Measurements from ENCODE around the gene TLE5.
A peak's percentile ranks its signal among the peaks of the same experiment; 100 is the strongest.

The TLE5 gene

GRCh38 chr19:3033595-3034405 is 28.5 kb downstream of the TLE5 start:
- Histone ChIP-seq H3K4me1 (peaks cover 9% of the 10 kb centered on the region), H3K4me3 (ENCODE audit: low read depth, low read length) (no peak overlapping the region; the same call in 1 of the 2 replicates), H3K27me3 (peaks cover 10% of the 10 kb centered on the region), H3K36me3 (no peaks in the 10 kb centered on the region), H3K9me3 (no peaks in the 10 kb centered on the region)
- DNase-seq = no peak
- TF ChIP-seq CTCF (IDR thresholded peaks at IDR 0.05; ENCODE audit: low read depth, low read length) = no peak

GRCh38 chr19:3031607-3031867 is 30.8 kb downstream of the TLE5 start:
- DNase-seq = no peak
- Histone ChIP-seq H3K4me3 (ENCODE audit: low read depth, low read length) (no peak overlapping the region), H3K27me3 (peaks cover 24% of the 10 kb centered on the region), H3K9me3 (no peaks in the 10 kb centered on the region), H3K4me1 (peaks cover 9% of the 10 kb centered on the region), H3K36me3 (no peaks in the 10 kb centered on the region)
- TF ChIP-seq CTCF (IDR thresholded peaks at IDR 0.05; ENCODE audit: low read depth, low read length) = no peak

- TF ChIP-seq CTCF (IDR thresholded peaks at IDR 0.05; ENCODE audit: low read depth, low read length) = no peak
- no peak for DNase-seq
- Histone ChIP-seq H3K36me3 (no peaks in the 10 kb centered on the region), H3K9me3 (no peaks in the 10 kb centered on the region), H3K27me3 (peaks cover 28% of the 10 kb centered on the region), H3K4me1 (peaks cover 14% of the 10 kb centered on the region), H3K4me3 (ENCODE audit: low read depth, low read length) (peak within 1 kb of the TSS; percentile 35; the same call in 1 of the 2 replicates)
Measured at GRCh38 chr19:3029065-3029923, 33.0 kb downstream of the TLE5 start, which contains the start of gene TLE2. TSS of gene TLE2 (minus strand) at chr19:3029280. CDS start at chr19:3028904, 376 bp downstream.

- no peaks in the 10 kb centered on the region for H3K36me3 ChIP-seq
- H3K27me3 ChIP-seq = peaks cover 28% of the 10 kb centered on the region
- peaks cover 9% of the 10 kb centered on the region for H3K4me1 ChIP-seq
- no peaks in the 10 kb centered on the region for H3K9me3 ChIP-seq
- no peak for TF ChIP-seq CTCF (IDR thresholded peaks at IDR 0.05; ENCODE audit: low read depth, low read length)
- DNase-seq = no peak
- H3K4me3 ChIP-seq (ENCODE audit: low read depth, low read length) = peak overlapping the region; percentile 35; the same call in 1 of the 2 replicates
Measured at GRCh38 chr19:3028305-3029064, 33.8 kb downstream of the TLE5 start.

GRCh38 chr19:3027981-3028304 is 34.4 kb downstream of the TLE5 start:
- Histone ChIP-seq H3K4me1 (peaks cover 9% of the 10 kb centered on the region), H3K27me3 (peaks cover 28% of the 10 kb centered on the region), H3K9me3 (no peaks in the 10 kb centered on the region), H3K4me3 (ENCODE audit: low read depth, low read length) (no peak overlapping the region), H3K36me3 (no peaks in the 10 kb centered on the region)
- no peak for DNase-seq
- TF ChIP-seq CTCF (IDR thresholded peaks at IDR 0.05; ENCODE audit: low read depth, low read length) = no peak
